Small intestine (tissue), 7 donors: ENCODE measurements around the gene PHEX. TPM values are rescaled to one million over a fixed set of nuclear protein-coding genes. Genes with fewer than 3 reads are reported as not detected.

ENCODE experiments used
- DNase-seq, 2 donors: peaks; one replicate each; pipeline versions ENCODE4 v3.0.0 to v3.0.0-alpha.2; 2013
- FAIRE-seq: peaks from 2 replicates; lab custom pipeline; 2012; peaks lifted over from hg19 to GRCh38; lab: Jason Lieb, UNC
- H3K27ac ChIP-seq, 3 donors: one replicate each; pipeline ENCODE4 v1.5.1; 2013; ENCODE audit warnings: low read length in 2 of 3, mild to moderate bottlenecking in 2 of 3, control low read depth in 1 of 3, inconsistent platforms in 1 of 3, low read depth in 1 of 3, moderate library complexity in 1 of 3
- H3K27me3 ChIP-seq, 3 donors: one replicate each; pipeline ENCODE4 v1.6.1; 2013; ENCODE audit warnings: low read length in 3 of 3, inconsistent platforms in 1 of 3; ENCODE audit not compliant: control insufficient read depth in 3 of 3, insufficient read depth in 3 of 3
- H3K36me3 ChIP-seq, 3 donors: one replicate each; pipeline ENCODE4 v1.6.1; 2013; ENCODE audit warnings: low read length in 3 of 3, inconsistent platforms in 1 of 3, low read depth in 1 of 3, mild to moderate bottlenecking in 1 of 3, moderate library complexity in 1 of 3; ENCODE audit not compliant: control insufficient read depth in 3 of 3, insufficient read depth in 2 of 3
- H3K4me1 ChIP-seq, 3 donors: one replicate each; pipeline ENCODE4 v1.6.1; 2013; ENCODE audit warnings: low read length in 2 of 3, inconsistent platforms in 1 of 3, low read depth in 1 of 3, mild to moderate bottlenecking in 1 of 3, moderate library complexity in 1 of 3; ENCODE audit not compliant: control insufficient read depth in 3 of 3, insufficient read depth in 2 of 3
- H3K4me3 ChIP-seq, 3 donors: one replicate each; pipeline ENCODE4 v1.5.1; 2013; ENCODE audit warnings: low read length in 3 of 3, control low read depth in 1 of 3, inconsistent platforms in 1 of 3, low read depth in 1 of 3, mild to moderate bottlenecking in 1 of 3, moderate library complexity in 1 of 3
- H3K9me3 ChIP-seq, 2 donors: one replicate each; pipeline ENCODE4 v1.6.1; 2013; ENCODE audit warnings: low read depth in 1 of 2, low read length in 1 of 2; ENCODE audit not compliant: control insufficient read depth in 2 of 2, insufficient read depth in 1 of 2
- WGBS, 3 donors: extraction: QIAGEN DNeasy Blood & Tissue Kit; methylation state at CpG; one replicate each; pipeline ENCODE4 v1.1.7; 2013; 5-methylcytosine and 5-hydroxymethylcytosine counted together
- polyA plus RNA-seq, 4 donors: library from polyadenylated mRNA; stranded (reverse) in 3 of 4; unstranded in 1 of 4; fragments of 200-250 nt in 3 of 4; fragments of 120-200 nt in 1 of 4; gene quantifications; one replicate each; pipeline versions ENCODE4 v1.2.1 to v1.2.3, GENCODE V29; 2013
- donor health status: healthy with polysubstance abuse.
- donor health status: control.
- donor health status: control.
- donor health status: Bipolar disorder and iron deficiency.
- donor health status: healthy.

PHEX gene
- polyA plus RNA-seq, 4 donors, result 0.31 to 0.67 (median 0.47) TPM

DNA sequence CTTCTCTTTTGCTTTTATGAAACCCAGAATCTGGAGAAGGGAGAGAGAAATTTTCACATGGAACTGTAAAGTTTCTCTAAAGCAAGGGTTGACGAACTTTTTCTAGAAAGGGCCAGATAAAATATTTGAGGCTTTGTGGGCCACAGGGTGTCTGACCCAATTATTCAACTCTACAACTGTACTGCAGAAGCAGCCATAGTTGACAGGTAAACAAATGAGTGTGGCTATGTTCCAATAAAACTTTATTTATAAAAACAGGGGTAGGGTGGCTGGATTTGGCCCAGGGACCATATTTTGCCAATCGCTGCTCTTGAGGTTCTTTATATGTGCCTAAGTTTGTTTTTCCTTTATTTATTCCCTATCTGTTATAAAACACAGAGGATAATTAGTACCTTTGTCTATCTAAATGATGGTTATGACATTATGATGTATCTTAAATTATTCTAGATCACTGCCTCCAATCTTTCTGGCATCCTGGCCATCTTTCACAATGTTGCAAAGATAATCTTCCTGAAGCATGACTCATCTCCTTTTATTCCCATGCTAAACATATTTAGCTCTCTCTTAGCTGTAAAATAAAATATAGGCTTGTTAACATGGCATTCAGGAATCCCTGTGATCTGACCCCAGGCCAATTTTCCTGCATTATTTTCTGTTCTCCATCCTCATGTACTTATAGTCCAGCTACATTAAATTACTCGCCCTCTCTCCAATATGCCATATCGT is 133.8 kb downstream of the PHEX start:
- Histone ChIP-seq H3K9me3 (no peaks in the 10 kb centered on the region), H3K27me3 (no peaks in the 10 kb centered on the region), H3K36me3 (no peaks in the 10 kb centered on the region), H3K4me1 (no peaks in the 10 kb centered on the region), H3K4me3 (no peak overlapping the region), H3K27ac (no peak overlapping the region)
- no peak for DNase-seq
- 72 to 91% (median 83%) methylated on average over 4 of the region's 4 CpGs for whole genome bisulfite sequencing, 3 donors
- FAIRE-seq, result no peak

DNA sequence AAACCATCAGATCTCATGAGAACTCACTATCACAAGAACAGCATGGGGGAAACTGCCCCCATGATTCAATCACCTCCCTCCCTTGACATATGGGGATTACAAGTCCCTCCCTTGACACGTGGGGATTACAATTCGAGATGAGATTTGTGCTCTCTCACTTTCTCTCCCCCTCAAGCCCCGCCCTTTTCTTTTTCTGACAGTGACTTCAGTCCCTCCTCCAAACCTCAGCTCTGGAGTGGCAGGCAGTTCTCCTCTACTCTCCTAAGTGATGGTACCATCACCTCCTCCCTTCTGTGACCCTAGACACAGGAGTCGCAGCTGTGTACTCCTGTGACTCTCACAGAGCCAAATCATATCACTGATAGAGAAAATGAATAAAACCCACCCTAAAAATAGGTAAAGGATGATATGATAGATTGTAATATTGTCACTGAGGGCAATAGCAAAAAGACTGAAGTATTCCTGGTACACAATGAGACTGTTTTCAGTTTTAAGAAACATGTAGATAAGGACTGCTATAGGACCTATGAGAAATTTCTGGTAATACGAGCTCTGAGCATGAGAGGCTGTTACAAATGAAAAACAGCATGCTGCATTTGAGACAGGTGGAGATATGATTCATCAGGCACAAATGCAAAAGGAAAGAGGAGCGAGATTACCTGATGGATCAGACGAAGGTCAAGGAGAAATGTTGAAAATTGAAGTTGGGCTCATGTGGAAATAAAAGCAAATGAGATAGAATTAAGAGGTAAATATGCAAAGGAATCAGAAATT is 139.3 kb downstream of the PHEX start:
- FAIRE-seq, result no peak
- H3K4me3 ChIP-seq, result no peak overlapping the region
- no peaks in the 10 kb centered on the region for H3K27me3 ChIP-seq
- no peak overlapping the region for H3K27ac ChIP-seq
- H3K9me3 ChIP-seq, result no peaks in the 10 kb centered on the region
- WGBS, 3 donors, result 39 to 61% (median 44%) methylated on average over 7 of the region's 7 CpGs
- H3K4me1 ChIP-seq, result no peaks in the 10 kb centered on the region
- no peaks in the 10 kb centered on the region for H3K36me3 ChIP-seq
- no peak for DNase-seq

DNA sequence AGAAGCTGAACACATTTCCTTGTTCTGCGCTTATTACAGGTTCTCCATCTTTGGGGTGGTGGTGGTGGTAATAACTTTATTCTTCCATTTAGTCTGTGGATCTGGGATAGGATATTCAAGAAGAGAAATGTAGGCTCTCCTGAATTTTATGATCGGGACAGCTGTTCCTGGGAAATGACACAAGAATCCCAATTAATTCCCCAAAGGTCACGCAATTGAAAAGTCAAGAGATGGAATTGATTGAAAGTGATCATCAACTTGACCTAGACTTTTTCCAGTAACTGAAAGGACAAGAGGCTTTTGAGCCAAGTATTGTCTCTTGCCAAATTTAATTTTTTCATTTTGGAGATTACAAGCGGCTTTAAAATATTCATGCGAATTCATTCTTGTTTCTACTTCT is 141.8 kb downstream of the PHEX start:
- H3K4me3 ChIP-seq, result no peak overlapping the region
- H3K9me3 ChIP-seq, result no peaks in the 10 kb centered on the region
- no peak overlapping the region for H3K27ac ChIP-seq
- no peak for FAIRE-seq
- no peaks in the 10 kb centered on the region for H3K4me1 ChIP-seq
- 82 to 96% (median 88%) methylated on average over 5 of the region's 5 CpGs for WGBS, 3 donors
- no peak for DNase-seq
- H3K36me3 ChIP-seq, result no peaks in the 10 kb centered on the region
- H3K27me3 ChIP-seq, result no peaks in the 10 kb centered on the region

DNA sequence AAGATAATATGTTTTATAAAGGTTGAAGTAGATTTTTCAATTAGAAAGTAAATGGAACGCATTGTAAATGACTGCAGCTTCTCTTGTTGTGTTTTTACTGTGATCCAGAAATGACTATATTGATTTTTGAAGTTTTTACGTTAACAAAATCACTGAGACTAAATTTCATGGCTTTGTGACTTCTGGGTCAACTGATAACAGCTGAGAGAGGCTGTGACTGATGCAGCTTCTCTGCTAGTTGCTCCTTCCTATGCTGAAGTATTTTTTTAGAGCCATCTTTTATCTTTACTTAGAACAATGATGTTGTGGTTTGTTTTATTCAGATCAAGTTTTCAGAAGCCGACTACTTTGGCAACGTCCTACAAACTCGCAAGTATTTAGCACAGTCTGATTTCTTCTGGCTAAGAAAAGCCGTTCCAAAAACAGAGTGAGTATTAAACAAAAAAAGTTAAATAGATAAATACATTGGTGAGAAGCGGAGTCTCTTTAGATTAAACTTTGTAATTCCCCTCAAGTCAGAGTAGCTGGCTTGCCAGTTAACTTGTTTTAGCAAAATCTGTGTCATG is 145.9 kb downstream of the PHEX start:
- 51 to 60% (median 58%) methylated on average over 7 of the region's 7 CpGs for WGBS, 3 donors
- Histone ChIP-seq H3K36me3 (no peaks in the 10 kb centered on the region), H3K9me3 (peaks cover 0 to 3% of the 10 kb centered on the region in 2 donors), H3K4me1 (no peaks in the 10 kb centered on the region), H3K27me3 (no peaks in the 10 kb centered on the region), H3K4me3 (no peak overlapping the region), H3K27ac (no peak overlapping the region)
- DNase-seq (no peak), FAIRE-seq (no peak)

DNA sequence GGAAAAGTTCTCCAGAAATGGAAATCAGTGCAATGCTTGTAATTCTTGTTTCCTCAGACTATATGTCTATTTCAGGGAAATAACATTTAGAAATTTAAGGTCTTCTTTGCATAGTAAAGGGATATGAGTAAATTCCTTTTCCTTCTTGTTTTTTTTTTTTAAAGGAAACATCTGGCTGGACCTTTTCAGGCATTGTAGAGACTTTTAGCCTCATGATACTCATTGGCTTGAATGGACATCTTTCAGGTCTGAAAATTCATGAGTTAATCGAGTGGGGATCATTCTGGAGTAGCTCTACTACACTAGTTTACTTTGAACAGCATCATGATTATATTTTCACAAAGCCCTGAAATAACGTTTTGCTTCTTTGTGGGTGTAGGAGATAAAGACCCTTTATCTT is 152.0 kb downstream of the PHEX start:
- WGBS, 3 donors, result 29 to 59% (median 55%) methylated on average over 2 of the region's 2 CpGs
- Histone ChIP-seq H3K9me3 (peaks cover 0 to 3% of the 10 kb centered on the region in 2 donors), H3K27ac (no peak overlapping the region), H3K27me3 (no peaks in the 10 kb centered on the region), H3K36me3 (no peaks in the 10 kb centered on the region), H3K4me3 (no peak overlapping the region), H3K4me1 (no peaks in the 10 kb centered on the region)
- no peak for DNase-seq
- no peak for FAIRE-seq

DNA sequence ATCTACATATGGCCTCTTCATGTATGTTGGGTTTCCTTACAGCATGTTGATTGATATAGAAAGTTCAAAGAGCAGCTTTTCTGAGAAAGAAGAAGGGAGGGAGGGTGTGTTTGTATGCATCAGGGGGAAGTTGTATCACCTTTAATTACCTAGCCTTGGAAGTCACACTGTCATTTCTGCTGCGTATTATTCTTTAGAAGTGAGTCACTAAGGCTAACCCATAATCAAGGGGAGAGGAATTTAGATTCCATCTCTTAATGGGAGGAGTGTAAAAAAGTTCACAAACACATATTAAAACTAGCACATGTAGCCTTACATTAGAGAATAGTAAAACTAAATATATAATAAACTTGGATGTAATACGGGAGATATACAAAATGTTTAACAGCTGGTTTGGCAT is 154.0 kb downstream of the PHEX start:
- Histone ChIP-seq H3K36me3 (no peaks in the 10 kb centered on the region), H3K9me3 (no peaks in the 10 kb centered on the region), H3K4me1 (no peaks in the 10 kb centered on the region), H3K4me3 (no peak overlapping the region), H3K27ac (no peak overlapping the region), H3K27me3 (no peaks in the 10 kb centered on the region)
- DNase-seq (peak in 1 of 2 donors; percentile 0), FAIRE-seq (no peak)
- WGBS, 3 donors, result 37 to 61% (median 59%) methylated on average over 2 of the region's 2 CpGs

DNA sequence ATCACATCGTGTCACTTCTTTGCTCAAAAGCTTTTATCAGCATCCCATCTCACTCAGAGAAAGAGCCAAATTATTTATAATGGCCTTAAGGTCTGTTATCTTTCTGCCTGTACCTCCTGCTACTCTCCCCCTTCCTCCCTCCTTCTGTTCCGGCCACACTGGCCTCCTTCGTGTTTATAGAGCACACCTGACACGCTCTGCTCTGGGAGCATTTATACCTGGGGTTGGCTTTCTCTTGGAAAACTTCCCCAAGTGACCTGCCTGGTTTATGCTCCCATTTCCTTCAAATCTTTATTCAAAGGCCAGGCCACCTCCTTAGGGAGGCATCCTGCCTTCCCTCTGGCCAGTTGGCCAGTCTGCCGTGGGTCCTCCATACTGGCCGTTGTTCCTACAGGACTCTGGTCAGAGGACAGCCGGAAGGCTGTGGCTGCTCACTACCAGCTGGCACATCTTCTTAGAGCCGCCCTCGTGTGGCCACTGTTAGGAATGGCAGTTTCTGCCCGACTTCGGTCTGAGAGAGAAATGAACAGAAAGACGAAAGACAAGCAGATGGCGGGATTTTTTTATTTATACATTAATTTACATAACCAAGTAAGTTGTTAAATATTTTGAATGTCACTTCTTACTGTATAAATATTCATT is 160.4 kb downstream of the PHEX start:
- FAIRE-seq (no peak), DNase-seq (peak; percentile 58 to 64)
- Histone ChIP-seq H3K27me3 (no peaks in the 10 kb centered on the region), H3K36me3 (no peaks in the 10 kb centered on the region), H3K9me3 (no peaks in the 10 kb centered on the region), H3K4me3 (no peak overlapping the region), H3K27ac (no peak overlapping the region), H3K4me1 (no peaks in the 10 kb centered on the region)
- 12 to 19% (median 16%) methylated on average over 13 of the region's 13 CpGs for WGBS, 3 donors
